Omental fat pad (tissue), 4 donors: ENCODE results near the gene CREB3. TPM values are rescaled to one million over a fixed set of nuclear protein-coding genes. Genes with fewer than 3 reads are reported as not detected.

Experiments
- ATAC-seq: fragments of 150-250 bp; one replicate; pipeline ENCODE4 v1.9.1; 2016; ENCODE audit warnings: mild to moderate bottlenecking, moderate library complexity; ENCODE audit not compliant: low FRiP score
- DNase-seq: peaks from one replicate; pipeline ENCODE4 v3.0.0-alpha.2; 2019; ENCODE audit warnings: low spot score
- CTCF ChIP-seq, 3 donors: fragments of 450-650 bp; IDR thresholded peaks; one replicate each; pipeline ENCODE4 v1.5.1; 2016 to 2017; ENCODE audit warnings: antibody characterized with exemption in 3 of 3, mild to moderate bottlenecking in 3 of 3, moderate library complexity in 2 of 3
- total RNA-seq, 4 donors: library from RNA; depleted of rRNA; stranded (reverse); fragments of >200 nt; gene quantifications; one replicate each; pipeline ENCODE4 v1.1.0, GENCODE V29; 2016

CREB3 gene
- total RNA-seq, 4 donors from 2014 or later, result 43.2 to 48.3 (median 45.8) TPM

- ATAC-seq, result no peak
- TF ChIP-seq CTCF (IDR thresholded peaks at IDR 0.05), result no peak
- DNase-seq, result no peak
These were observed 5.7 kb downstream of the CREB3 start for GRCh38 chr9:35738186-35738585.

- no peak for ATAC-seq
- TF ChIP-seq CTCF (IDR thresholded peaks at IDR 0.05), result no peak
- DNase-seq, result no peak
These were observed 6.5 kb downstream of the CREB3 start for GRCh38 chr9:35738924-35739323.

GRCh38 chr9:35740243-35740642 lies 7.8 kb downstream of the CREB3 start:
- TF ChIP-seq CTCF (IDR thresholded peaks at IDR 0.05), result no peak
- ATAC-seq (no peak), DNase-seq (no peak)

- no peak for TF ChIP-seq CTCF (IDR thresholded peaks at IDR 0.05)
- DNase-seq (no peak), ATAC-seq (no peak)
These were observed 9.3 kb downstream of the CREB3 start for GRCh38 chr9:35741740-35742139.

- ATAC-seq (no peak), DNase-seq (no peak)
- TF ChIP-seq CTCF (IDR thresholded peaks at IDR 0.05), result no peak
These were observed 11.0 kb downstream of the CREB3 start for GRCh38 chr9:35743452-35743851.

- no peak for ATAC-seq
- no peak for TF ChIP-seq CTCF (IDR thresholded peaks at IDR 0.05)
- DNase-seq, result no peak
These were observed 11.5 kb downstream of the CREB3 start for GRCh38 chr9:35743880-35744518.

GRCh38 chr9:35745569-35745968 lies 13.1 kb downstream of the CREB3 start:
- no peak for TF ChIP-seq CTCF (IDR thresholded peaks at IDR 0.05)
- no peak for ATAC-seq
- no peak for DNase-seq
